Uterus (tissue), 4 donors: ENCODE results near the gene LCMT2. TPM values are rescaled to one million over a fixed set of nuclear protein-coding genes. Genes with fewer than 3 reads are reported as not detected.
"Not testable (repeated sequence)": the region's sequence is repeated elsewhere in the genome, so short reads cannot be mapped to it uniquely, and the experiment has no call there.

Experiments
- DNase-seq, 2 donors: peaks; one replicate each; pipeline ENCODE4 v3.0.0-alpha.2; 2019 to 2020
- H3K27ac ChIP-seq, 2 donors: fragments of 200-600 bp; sonication (generic); 1 replicate in 1 of 2; 2 replicates in 1 of 2; pipeline ENCODE4 v1.5.1; 2016 to 2018
- H3K27me3 ChIP-seq, 2 donors: fragments of 200-600 bp; sonication (generic); one replicate each; pipeline ENCODE4 v1.5.1; 2018 to 2019; ENCODE audit warnings: control low read depth in 1 of 2
- H3K36me3 ChIP-seq, 2 donors: fragments of 200-600 bp; sonication (generic); one replicate each; pipeline ENCODE4 v1.5.1; 2019; ENCODE audit warnings: control low read depth in 1 of 2
- H3K4me1 ChIP-seq, 2 donors: fragments of 200-600 bp; sonication (generic); one replicate each; pipeline ENCODE4 v1.5.1; 2018 to 2019; ENCODE audit warnings: control low read depth in 1 of 2
- H3K4me3 ChIP-seq, 2 donors: fragments of 200-600 bp; sonication (generic); 1 replicate in 1 of 2; 2 replicates in 1 of 2; pipeline ENCODE4 v1.5.1; 2018 to 2019; ENCODE audit warnings: mild to moderate bottlenecking in 1 of 2
- H3K9me3 ChIP-seq, 2 donors: fragments of 200-600 bp; sonication (generic); one replicate each; pipeline ENCODE4 v1.5.1; 2019; ENCODE audit warnings: control low read depth in 1 of 2
- POLR2A ChIP-seq, 2 donors: fragments of 450-650 bp; IDR thresholded peaks; one replicate each; pipeline ENCODE4 v1.6.1; 2016; ENCODE audit warnings: antibody characterized with exemption in 2 of 2, mild to moderate bottlenecking in 1 of 2, moderate library complexity in 1 of 2
- intact Hi-C: fragments of 100-400 bp; cut with DNase I; formaldehyde crosslinking; loops from one replicate; pipeline ENCODE4 v1.15.1; 2023; ENCODE audit warnings: low total_unique reads
- total RNA-seq, 4 donors: library from RNA; depleted of rRNA in 3 of 4; stranded (reverse); fragments of >200 nt in 3 of 4; gene quantifications; one replicate each; pipeline versions ENCODE4 v1.1.0 to v1.2.4, GENCODE V29; 2014 to 2023
- TF ChIP-seq, protein P1 (sequence below), 4 experiments: fragments of 200-600 bp in 2 of 4; fragments of 450-650 bp in 2 of 4; sonication (generic) in 2 of 4; IDR thresholded peaks; one replicate each; pipeline ENCODE4 v1.5.1; 2016 to 2019; ENCODE audit warnings: antibody characterized with exemption in 4 of 4, mild to moderate bottlenecking in 2 of 4, moderate library complexity in 1 of 4
- donor health status: DM: yes; HTN: yes; CAD: no.

LCMT2 gene
- total RNA-seq, 4 donors from 2014 or later: 9.5 to 28.2 (median 12.3) TPM

DNA sequence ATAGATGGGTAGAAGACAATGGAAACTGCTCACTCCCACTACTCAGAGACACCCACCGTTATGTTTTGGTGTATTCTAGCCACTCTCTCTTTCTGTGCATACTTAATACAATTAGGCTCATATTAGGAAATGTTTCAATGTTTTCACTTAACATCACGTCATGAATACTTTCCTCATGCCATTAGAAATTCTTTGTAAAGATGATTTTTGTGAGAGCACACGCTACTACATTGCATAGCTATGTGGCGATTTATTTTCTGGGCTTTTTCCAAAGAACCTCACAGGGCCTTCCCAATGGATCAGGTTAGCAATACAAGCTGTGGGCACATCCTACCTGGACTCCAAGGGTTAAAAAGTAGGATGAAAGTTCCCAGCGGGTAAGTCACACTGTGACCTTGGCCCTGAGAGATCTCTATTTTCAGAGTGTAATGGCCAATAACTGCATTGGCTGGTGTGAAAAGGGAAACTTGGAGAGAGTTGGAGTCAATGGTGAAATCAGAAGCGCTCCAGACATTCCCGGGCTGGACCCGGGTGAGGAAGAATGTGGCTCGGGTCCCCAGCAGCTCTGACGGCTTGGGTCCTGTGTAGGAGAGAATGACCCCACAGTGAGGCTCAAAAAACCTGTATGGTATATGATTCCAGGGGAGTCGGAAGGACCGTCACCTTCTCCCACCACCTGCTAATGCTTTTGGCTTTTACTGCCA, 37.8 kb downstream of the LCMT2 start:
- DNase-seq: no peak
- Histone ChIP-seq H3K9me3 (no peaks in the 10 kb centered on the region), H3K27ac (no peak overlapping the region), H3K4me3 (no peak overlapping the region), H3K36me3 (no peaks in the 10 kb centered on the region), H3K27me3 (peaks cover 0 to 6% of the 10 kb centered on the region in 2 donors), H3K4me1 (no peaks in the 10 kb centered on the region)
- TF ChIP-seq POLR2A (IDR thresholded peaks at IDR 0.05): no peak
- TF ChIP-seq, protein P1, sequence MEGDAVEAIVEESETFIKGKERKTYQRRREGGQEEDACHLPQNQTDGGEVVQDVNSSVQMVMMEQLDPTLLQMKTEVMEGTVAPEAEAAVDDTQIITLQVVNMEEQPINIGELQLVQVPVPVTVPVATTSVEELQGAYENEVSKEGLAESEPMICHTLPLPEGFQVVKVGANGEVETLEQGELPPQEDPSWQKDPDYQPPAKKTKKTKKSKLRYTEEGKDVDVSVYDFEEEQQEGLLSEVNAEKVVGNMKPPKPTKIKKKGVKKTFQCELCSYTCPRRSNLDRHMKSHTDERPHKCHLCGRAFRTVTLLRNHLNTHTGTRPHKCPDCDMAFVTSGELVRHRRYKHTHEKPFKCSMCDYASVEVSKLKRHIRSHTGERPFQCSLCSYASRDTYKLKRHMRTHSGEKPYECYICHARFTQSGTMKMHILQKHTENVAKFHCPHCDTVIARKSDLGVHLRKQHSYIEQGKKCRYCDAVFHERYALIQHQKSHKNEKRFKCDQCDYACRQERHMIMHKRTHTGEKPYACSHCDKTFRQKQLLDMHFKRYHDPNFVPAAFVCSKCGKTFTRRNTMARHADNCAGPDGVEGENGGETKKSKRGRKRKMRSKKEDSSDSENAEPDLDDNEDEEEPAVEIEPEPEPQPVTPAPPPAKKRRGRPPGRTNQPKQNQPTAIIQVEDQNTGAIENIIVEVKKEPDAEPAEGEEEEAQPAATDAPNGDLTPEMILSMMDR (IDR thresholded peaks at IDR 0.05): no peak
- intact Hi-C loops: no loop called here

DNA sequence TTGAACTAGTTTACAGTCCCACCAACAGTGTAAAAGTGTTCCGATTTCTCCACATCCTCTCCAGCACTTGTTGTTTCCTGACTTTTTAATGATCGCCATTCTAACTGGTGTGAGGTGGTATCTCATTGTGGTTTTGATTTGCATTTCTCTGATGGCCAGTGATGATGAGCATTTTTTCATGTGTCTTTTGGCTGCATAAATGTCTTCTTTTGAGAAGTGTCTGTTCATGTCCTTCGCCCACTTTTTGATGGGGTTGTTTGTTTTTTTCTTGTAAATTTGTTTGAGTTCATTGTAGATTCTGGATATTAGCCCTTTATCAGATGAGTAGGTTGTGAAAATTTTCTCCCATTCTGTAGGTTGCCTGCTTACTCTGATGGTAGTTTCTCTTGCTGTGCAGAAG, 40.7 kb downstream of the LCMT2 start:
- H3K4me3 ChIP-seq, H3K4me1 ChIP-seq, intact Hi-C loops, DNase-seq, H3K27me3 ChIP-seq, H3K27ac ChIP-seq, H3K9me3 ChIP-seq, H3K36me3 ChIP-seq: not testable (repeated sequence)

DNA sequence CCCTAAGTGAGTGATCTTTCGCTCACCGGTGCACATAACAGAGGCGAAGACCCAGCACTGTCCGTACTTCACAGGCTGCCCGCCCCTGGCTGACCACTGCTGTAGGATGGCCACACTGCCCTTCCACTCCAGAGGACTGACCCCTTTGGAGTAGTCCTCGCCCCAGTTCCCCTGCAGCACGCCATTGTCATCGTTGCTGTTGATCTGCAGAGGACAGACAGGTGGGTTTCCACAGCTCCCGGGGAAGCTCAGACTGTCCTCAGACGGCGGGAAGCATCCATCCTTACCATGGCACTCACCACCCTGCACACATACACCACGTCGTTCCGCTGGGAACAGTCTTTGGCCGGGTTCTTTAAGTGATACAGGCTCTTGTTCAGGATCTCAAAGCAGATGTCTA, 43.1 kb downstream of the LCMT2 start:
- H3K36me3 ChIP-seq: no peaks in the 10 kb centered on the region
- H3K4me1 ChIP-seq: no peaks in the 10 kb centered on the region
- TF ChIP-seq, protein P1 (IDR thresholded peaks at IDR 0.05): no peak
- no peak for TF ChIP-seq POLR2A (IDR thresholded peaks at IDR 0.05)
- no peak overlapping the region for H3K27ac ChIP-seq
- intact Hi-C loops: no loop called here
- H3K9me3 ChIP-seq: no peaks in the 10 kb centered on the region
- H3K4me3 ChIP-seq: no peak overlapping the region
- no peak for DNase-seq
- no peaks in the 10 kb centered on the region for H3K27me3 ChIP-seq

DNA sequence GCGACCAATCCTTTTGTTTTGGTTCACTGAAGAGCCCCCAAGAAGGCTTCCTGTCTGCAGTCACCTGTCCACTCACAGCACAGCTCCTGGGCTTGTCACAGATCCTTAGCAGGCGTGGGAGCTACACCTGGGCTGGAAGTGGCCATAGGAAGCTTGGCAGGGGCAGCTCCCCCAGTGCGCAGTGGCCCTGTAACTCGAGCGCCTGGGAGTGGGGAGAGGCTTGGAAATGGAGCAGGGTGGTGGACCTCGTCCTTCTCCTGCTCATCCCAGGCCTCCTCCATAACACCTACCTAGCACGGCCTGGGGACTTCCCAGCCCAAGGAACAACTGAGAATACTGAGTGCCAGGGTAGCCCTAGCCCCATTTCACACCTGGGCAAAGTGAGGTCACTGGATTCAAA, 44.3 kb downstream of the LCMT2 start:
- intact Hi-C loops: no loop called here
- no peaks in the 10 kb centered on the region for H3K36me3 ChIP-seq
- DNase-seq: no peak
- H3K27ac ChIP-seq: no peak overlapping the region
- H3K9me3 ChIP-seq: no peaks in the 10 kb centered on the region
- no peak for TF ChIP-seq POLR2A (IDR thresholded peaks at IDR 0.05)
- no peaks in the 10 kb centered on the region for H3K4me1 ChIP-seq
- H3K4me3 ChIP-seq: no peak overlapping the region
- H3K27me3 ChIP-seq: no peaks in the 10 kb centered on the region

DNA sequence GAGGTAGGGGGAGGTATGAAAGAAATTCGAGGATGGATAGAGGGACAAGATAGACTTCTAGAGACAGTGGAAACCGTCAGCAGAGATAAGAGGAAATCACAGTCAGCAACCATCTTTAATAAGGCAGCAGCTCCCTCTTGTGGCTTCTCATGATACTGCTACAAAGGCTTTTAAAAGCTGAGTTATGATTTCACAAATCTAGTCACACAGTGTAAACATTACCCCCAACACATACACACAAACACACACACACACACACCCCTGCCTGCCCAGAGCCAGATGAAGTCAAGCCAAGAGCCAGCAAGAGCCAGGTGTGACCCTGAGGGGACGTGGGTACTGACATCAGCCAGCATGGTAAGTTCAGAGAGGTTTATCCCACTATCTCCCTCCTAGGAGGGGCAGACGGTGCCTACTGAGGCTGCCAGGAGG, 44.8 kb downstream of the LCMT2 start:
- Histone ChIP-seq H3K36me3 (no peaks in the 10 kb centered on the region), H3K4me1 (no peaks in the 10 kb centered on the region), H3K9me3 (no peaks in the 10 kb centered on the region), H3K27me3 (no peaks in the 10 kb centered on the region), H3K4me3 (no peak overlapping the region), H3K27ac (no peak overlapping the region)
- intact Hi-C loops: no loop called here
- TF ChIP-seq, protein P1 (IDR thresholded peaks at IDR 0.05): peak; percentile 71 to 86 (median 76)
- no peak for TF ChIP-seq POLR2A (IDR thresholded peaks at IDR 0.05)
- DNase-seq: peak; percentile 28 to 57

DNA sequence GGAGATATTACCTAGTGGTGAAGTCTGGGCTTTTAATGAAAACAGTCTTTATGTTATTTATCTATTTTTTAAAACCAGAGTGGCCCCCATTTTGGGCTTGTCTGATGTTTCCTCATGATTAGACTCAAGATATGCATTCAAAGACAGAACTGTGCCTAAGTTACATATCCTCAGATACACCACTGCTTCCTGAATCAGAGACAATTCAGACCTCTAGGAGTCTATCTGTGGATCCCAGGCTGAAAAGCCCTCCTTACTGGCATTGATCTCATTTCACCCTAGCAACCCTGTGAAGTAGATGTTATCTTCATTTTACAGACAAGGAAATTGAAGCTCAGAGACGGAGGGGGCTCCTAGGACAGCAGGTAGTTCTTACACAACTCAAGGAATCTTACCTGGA, 46.8 kb downstream of the LCMT2 start:
- no peak overlapping the region for H3K4me3 ChIP-seq
- no peaks in the 10 kb centered on the region for H3K27me3 ChIP-seq
- no peaks in the 10 kb centered on the region for H3K4me1 ChIP-seq
- intact Hi-C loops: no loop called here
- no peak overlapping the region for H3K27ac ChIP-seq
- no peak for DNase-seq
- TF ChIP-seq, protein P1 (IDR thresholded peaks at IDR 0.05): no peak
- no peak for TF ChIP-seq POLR2A (IDR thresholded peaks at IDR 0.05)
- H3K36me3 ChIP-seq: no peaks in the 10 kb centered on the region
- no peaks in the 10 kb centered on the region for H3K9me3 ChIP-seq
